GM18526 (cell line): ENCODE results near the gene TMEM186.

Experiments used
- POLR2A ChIP-seq: IDR thresholded peaks from 3 replicates; pipeline ENCODE4 v1.6.1; 2011; ENCODE audit not compliant: insufficient read length; ENCODE audit errors: extremely low read depth

The TMEM186 gene

GRCh38 chr16:8788578-8789172 is 8.8 kb downstream of the TMEM186 start:
- TF ChIP-seq POLR2A: no peak

- no peak for TF ChIP-seq POLR2A
Measured at GRCh38 chr16:8785408-8785807, 12.0 kb downstream of the TMEM186 start.

- TF ChIP-seq POLR2A: no peak
Measured at GRCh38 chr16:8782673-8783072, 14.8 kb downstream of the TMEM186 start.

GRCh38 chr16:8781797-8782196 is 15.6 kb downstream of the TMEM186 start:
- TF ChIP-seq POLR2A: no peak

- no peak for TF ChIP-seq POLR2A
Measured at GRCh38 chr16:8777217-8777616, 20.2 kb downstream of the TMEM186 start.

- no peak for TF ChIP-seq POLR2A
Measured at GRCh38 chr16:8776129-8776584, 21.3 kb downstream of the TMEM186 start.

GRCh38 chr16:8775359-8775758 is 22.1 kb downstream of the TMEM186 start:
- no peak for TF ChIP-seq POLR2A

GRCh38 chr16:8774208-8774607 is 23.2 kb downstream of the TMEM186 start:
- TF ChIP-seq POLR2A: no peak

GRCh38 chr16:8773537-8773936 is 23.9 kb downstream of the TMEM186 start:
- no peak for TF ChIP-seq POLR2A

GRCh38 chr16:8768692-8769091 is 28.7 kb downstream of the TMEM186 start:
- no peak for TF ChIP-seq POLR2A

- TF ChIP-seq POLR2A: no peak
Measured at GRCh38 chr16:8768283-8768682, 29.2 kb downstream of the TMEM186 start.

- TF ChIP-seq POLR2A: no peak
Measured at GRCh38 chr16:8767176-8767575, 30.3 kb downstream of the TMEM186 start.

- no peak for TF ChIP-seq POLR2A
Measured at GRCh38 chr16:8764525-8765250, 32.8 kb downstream of the TMEM186 start.

GRCh38 chr16:8763899-8764298 is 33.5 kb downstream of the TMEM186 start:
- TF ChIP-seq POLR2A: no peak

GRCh38 chr16:8763083-8763482 is 34.4 kb downstream of the TMEM186 start:
- TF ChIP-seq POLR2A: no peak

- TF ChIP-seq POLR2A: no peak
Measured at GRCh38 chr16:8762254-8762653, 35.2 kb downstream of the TMEM186 start.

- no peak for TF ChIP-seq POLR2A
Measured at GRCh38 chr16:8761078-8761477, 36.4 kb downstream of the TMEM186 start.
